Tibial nerve (tissue), 4 donors: ENCODE results near the gene PPIF. TPM values are rescaled to one million over a fixed set of nuclear protein-coding genes. Genes with fewer than 3 reads are reported as not detected.

ENCODE experiments used
- DNase-seq, 2 donors: peaks; one replicate each; pipeline ENCODE4 v3.0.0-alpha.2; 2019; ENCODE audit warnings: low spot score in 2 of 2
- H3K27ac ChIP-seq, 4 donors: fragments of 200-600 bp; sonication (generic) in 3 of 4; one replicate each; pipeline ENCODE4 v1.5.1; 2017 to 2019; ENCODE audit warnings: mild to moderate bottlenecking in 1 of 4
- H3K27me3 ChIP-seq, 2 donors: fragments of 200-600 bp; sonication (generic) in 1 of 2; one replicate each; pipeline versions ENCODE4 v1.5.1 to v1.6.0; 2017 to 2019
- H3K36me3 ChIP-seq, 3 donors: fragments of 200-600 bp; sonication (generic); one replicate each; pipeline ENCODE4 v1.5.1; 2018 to 2019
- H3K4me1 ChIP-seq, 4 donors: fragments of 200-600 bp; sonication (generic) in 3 of 4; one replicate each; pipeline ENCODE4 v1.5.1; 2017 to 2019
- H3K4me3 ChIP-seq, 4 donors: fragments of 200-600 bp; sonication (generic) in 3 of 4; one replicate each; pipeline ENCODE4 v1.5.1; 2017 to 2019; ENCODE audit warnings: mild to moderate bottlenecking in 1 of 4, moderate library complexity in 1 of 4
- H3K9me3 ChIP-seq, 4 donors: fragments of 200-600 bp; sonication (generic) in 3 of 4; one replicate each; pipeline ENCODE4 v1.5.1; 2017 to 2019
- CTCF ChIP-seq, 5 experiments: fragments of 200-600 bp in 3 of 5; fragments of 450-650 bp in 2 of 5; sonication (generic) in 3 of 5; IDR thresholded peaks; one replicate each; pipeline ENCODE4 v1.5.1; 2016 to 2019; ENCODE audit warnings: antibody characterized with exemption in 5 of 5, mild to moderate bottlenecking in 3 of 5, moderate library complexity in 2 of 5
- EP300 ChIP-seq, 2 donors: sonication (generic); formaldehyde crosslinking; IDR thresholded peaks; one replicate each; pipeline ENCODE4 v1.6.1; 2017; ENCODE audit warnings: antibody characterized with exemption in 2 of 2, mild to moderate bottlenecking in 1 of 2
- POLR2A ChIP-seq, 2 donors: fragments of 450-650 bp; IDR thresholded peaks; one replicate each; pipeline ENCODE4 v1.6.1; 2017; ENCODE audit warnings: antibody characterized with exemption in 2 of 2, mild to moderate bottlenecking in 2 of 2, moderate library complexity in 2 of 2
- WGBS, 2 donors: methylation state at CpG; one replicate each; pipeline ENCODE4 v1.1.5; 2018; 5-methylcytosine and 5-hydroxymethylcytosine counted together
- total RNA-seq, 4 donors: library from RNA; depleted of rRNA; stranded (reverse); fragments of >200 nt; gene quantifications; one replicate each; pipeline ENCODE4 v1.1.0, GENCODE V29; 2016

PPIF gene
- total RNA-seq, 4 donors from 2014 or later: 16.6 to 36.0 (median 20.6) TPM

GRCh38 chr10:79318369-79318768, 28.9 kb upstream of the PPIF start:
- Histone ChIP-seq H3K27me3 (no peaks in the 10 kb centered on the region), H3K27ac (peak overlapping the region in 1 of 4 donors; percentile 48), H3K9me3 (no peaks in the 10 kb centered on the region), H3K4me3 (no peak overlapping the region), H3K36me3 (peaks cover 0 to 24% (median 0%) of the 10 kb centered on the region in 3 donors), H3K4me1 (peaks cover 0 to 34% (median 18%) of the 10 kb centered on the region in 4 donors)
- no peak for DNase-seq
- TF ChIP-seq POLR2A (IDR thresholded peaks at IDR 0.05): no peak
- TF ChIP-seq CTCF (IDR thresholded peaks at IDR 0.05): no peak
- no peak for TF ChIP-seq EP300 (IDR thresholded peaks at IDR 0.05)
- 85 to 88% methylated on average over 5 of the region's 5 CpGs for WGBS, 2 donors

DNA sequence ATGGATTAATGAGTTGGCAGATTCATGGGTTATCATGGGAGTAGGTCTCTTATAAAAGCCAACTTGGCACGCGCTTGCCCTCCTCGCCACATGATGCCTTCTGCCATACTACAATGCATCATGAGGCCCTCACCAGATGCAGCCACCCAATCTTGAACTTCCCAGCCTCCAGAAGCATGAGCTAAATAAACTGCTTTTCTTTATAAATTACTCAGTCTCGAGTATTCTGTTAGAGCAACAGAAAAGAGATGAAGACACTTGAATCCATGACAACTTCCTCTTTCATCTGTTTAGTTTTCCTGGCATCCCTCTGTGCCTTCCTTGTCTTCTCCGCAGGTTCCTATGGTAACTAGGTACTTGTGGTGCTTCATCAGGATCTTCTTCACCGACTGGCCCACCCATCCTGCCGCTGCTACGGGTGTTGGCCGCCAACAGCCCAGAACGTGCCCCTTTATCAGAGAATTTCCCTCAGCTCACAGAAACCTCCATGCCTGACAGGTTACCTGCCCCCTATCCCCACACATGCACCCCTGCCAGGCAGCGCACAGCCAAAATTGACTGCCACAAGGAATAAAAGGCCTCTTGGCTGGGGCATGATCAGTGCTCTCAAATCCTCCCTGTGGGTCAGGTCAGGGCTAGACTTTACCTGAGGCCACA, 28.0 kb upstream of the PPIF start:
- Histone ChIP-seq H3K36me3 (peaks cover 0 to 15% (median 0%) of the 10 kb centered on the region in 3 donors), H3K4me3 (no peak overlapping the region), H3K27ac (no peak overlapping the region), H3K4me1 (peaks cover 0 to 34% (median 18%) of the 10 kb centered on the region in 4 donors), H3K9me3 (no peaks in the 10 kb centered on the region), H3K27me3 (no peaks in the 10 kb centered on the region)
- TF ChIP-seq CTCF (IDR thresholded peaks at IDR 0.05): no peak
- no peak for TF ChIP-seq EP300 (IDR thresholded peaks at IDR 0.05)
- no peak for TF ChIP-seq POLR2A (IDR thresholded peaks at IDR 0.05)
- WGBS, 2 donors: 84% methylated on average over 11 of the region's 11 CpGs
- no peak for DNase-seq

DNA sequence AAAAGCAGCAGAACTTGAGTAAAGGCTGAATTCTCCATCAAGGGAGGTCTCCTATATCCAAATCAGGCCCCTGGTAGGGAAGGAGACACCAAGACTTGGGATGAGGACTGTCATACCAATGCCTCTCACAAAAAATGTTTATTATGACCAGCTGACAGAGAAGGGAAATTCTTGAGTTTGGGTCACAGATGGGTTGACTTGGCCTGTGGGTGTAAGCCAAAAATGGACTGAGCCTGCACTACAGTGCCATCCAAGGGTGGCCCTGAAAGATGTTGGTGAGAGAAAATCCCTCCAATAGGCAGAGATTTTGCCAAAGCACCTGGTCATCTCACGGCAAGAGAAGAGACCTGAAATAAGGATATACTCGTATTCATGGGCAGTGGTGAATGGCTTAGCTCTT, 27.0 kb upstream of the PPIF start:
- DNase-seq: no peak
- H3K27ac ChIP-seq: no peak overlapping the region
- peaks cover 0 to 6% (median 0%) of the 10 kb centered on the region in 3 donors for H3K36me3 ChIP-seq
- H3K27me3 ChIP-seq: no peaks in the 10 kb centered on the region
- H3K9me3 ChIP-seq: no peaks in the 10 kb centered on the region
- TF ChIP-seq CTCF (IDR thresholded peaks at IDR 0.05) (no peak), POLR2A (IDR thresholded peaks at IDR 0.05) (no peak), EP300 (IDR thresholded peaks at IDR 0.05) (no peak)
- WGBS, 2 donors: 92 to 98% methylated on average over 2 of the region's 2 CpGs
- H3K4me3 ChIP-seq: no peak overlapping the region
- peaks cover 0 to 34% (median 18%) of the 10 kb centered on the region in 4 donors for H3K4me1 ChIP-seq

GRCh38 chr10:79320820-79321493, 26.3 kb upstream of the PPIF start:
- DNase-seq: no peak
- H3K27ac ChIP-seq: no peak overlapping the region
- H3K9me3 ChIP-seq: no peaks in the 10 kb centered on the region
- H3K4me1 ChIP-seq: peaks cover 0 to 32% (median 18%) of the 10 kb centered on the region in 4 donors
- no peaks in the 10 kb centered on the region for H3K27me3 ChIP-seq
- 86% methylated on average over 7 of the region's 7 CpGs for WGBS, 2 donors
- H3K4me3 ChIP-seq: no peak overlapping the region
- H3K36me3 ChIP-seq: no peaks in the 10 kb centered on the region
- TF ChIP-seq EP300 (IDR thresholded peaks at IDR 0.05): no peak
- no peak for TF ChIP-seq POLR2A (IDR thresholded peaks at IDR 0.05)
- TF ChIP-seq CTCF (IDR thresholded peaks at IDR 0.05): no peak

- WGBS, 2 donors: 85 to 89% methylated on average over 2 of the region's 2 CpGs
- Histone ChIP-seq H3K9me3 (no peaks in the 10 kb centered on the region), H3K27ac (no peak overlapping the region), H3K4me3 (no peak overlapping the region), H3K4me1 (peaks cover 0 to 27% (median 17%) of the 10 kb centered on the region in 4 donors), H3K36me3 (no peaks in the 10 kb centered on the region), H3K27me3 (no peaks in the 10 kb centered on the region)
- DNase-seq: no peak
- TF ChIP-seq POLR2A (IDR thresholded peaks at IDR 0.05) (no peak), CTCF (IDR thresholded peaks at IDR 0.05) (no peak), EP300 (IDR thresholded peaks at IDR 0.05) (no peak)
Measured at GRCh38 chr10:79321494-79321882, 25.8 kb upstream of the PPIF start.
